ENCODE results near the gene NEU1.
"Not testable (repeated sequence)": the region's sequence is repeated elsewhere in the genome, so short reads cannot be mapped to it uniquely, and the experiment has no call there.

Gene NEU1

GRCh38 chr6:31817929-31818511, 44.6 kb downstream of the NEU1 start:
- not testable (repeated sequence) for DNase-seq (ENCODE audit: low read depth in 2 of 2)

DNA sequence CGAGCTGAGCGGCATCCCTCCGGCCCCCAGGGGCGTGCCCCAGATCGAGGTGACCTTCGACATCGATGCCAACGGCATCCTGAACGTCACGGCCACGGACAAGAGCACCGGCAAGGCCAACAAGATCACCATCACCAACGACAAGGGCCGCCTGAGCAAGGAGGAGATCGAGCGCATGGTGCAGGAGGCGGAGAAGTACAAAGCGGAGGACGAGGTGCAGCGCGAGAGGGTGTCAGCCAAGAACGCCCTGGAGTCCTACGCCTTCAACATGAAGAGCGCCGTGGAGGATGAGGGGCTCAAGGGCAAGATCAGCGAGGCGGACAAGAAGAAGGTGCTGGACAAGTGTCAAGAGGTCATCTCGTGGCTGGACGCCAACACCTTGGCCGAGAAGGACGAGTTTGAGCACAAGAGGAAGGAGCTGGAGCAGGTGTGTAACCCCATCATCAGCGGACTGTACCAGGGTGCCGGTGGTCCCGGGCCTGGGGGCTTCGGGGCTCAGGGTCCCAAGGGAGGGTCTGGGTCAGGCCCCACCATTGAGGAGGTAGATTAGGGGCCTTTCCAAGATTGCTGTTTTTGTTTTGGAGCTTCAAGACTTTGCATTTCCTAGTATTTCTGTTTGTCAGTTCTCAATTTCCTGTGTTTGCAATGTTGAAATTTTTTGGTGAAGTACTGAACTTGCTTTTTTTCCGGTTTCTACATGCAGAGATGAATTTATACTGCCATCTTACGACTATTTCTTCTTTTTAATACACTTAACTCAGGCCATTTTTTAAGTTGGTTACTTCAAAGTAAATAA, 45.3 kb downstream of the NEU1 start:
- not testable (repeated sequence) for DNase-seq (ENCODE audit: low read depth in 2 of 2)

- DNase-seq (ENCODE audit: low read depth in 2 of 2): peak; percentile 94 to 96
Measured at GRCh38 chr6:31815025-31815838, 47.4 kb downstream of the NEU1 start, which contains the start of the genes HSPA1A and HSPA1L. Gene HSPA1A (plus strand): TSS chr6:31815543. CDS start chr6:31815757, 214 bp downstream. Gene HSPA1L (minus strand): TSS chr6:31815283. CDS start chr6:31811972, 3,311 bp downstream.

DNA sequence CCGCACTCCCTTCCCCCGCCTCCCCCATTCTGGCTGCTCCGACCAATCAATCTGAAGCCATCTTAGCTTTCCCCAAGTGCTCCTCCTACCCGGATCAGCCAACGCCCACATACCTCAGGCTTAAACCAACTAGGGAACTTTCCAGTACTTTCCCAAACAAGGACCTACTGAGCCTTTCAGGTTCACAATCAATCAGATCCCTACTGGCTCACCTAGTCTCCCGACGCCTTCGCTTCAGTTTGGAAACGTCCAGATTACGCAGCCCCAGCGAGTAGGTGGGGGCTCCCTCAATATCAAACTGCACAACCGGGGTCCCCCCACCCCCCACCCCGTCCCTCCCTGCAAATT, 48.0 kb downstream of the NEU1 start:
- DNase-seq (ENCODE audit: low read depth in 2 of 2): peak; percentile 97

DNA sequence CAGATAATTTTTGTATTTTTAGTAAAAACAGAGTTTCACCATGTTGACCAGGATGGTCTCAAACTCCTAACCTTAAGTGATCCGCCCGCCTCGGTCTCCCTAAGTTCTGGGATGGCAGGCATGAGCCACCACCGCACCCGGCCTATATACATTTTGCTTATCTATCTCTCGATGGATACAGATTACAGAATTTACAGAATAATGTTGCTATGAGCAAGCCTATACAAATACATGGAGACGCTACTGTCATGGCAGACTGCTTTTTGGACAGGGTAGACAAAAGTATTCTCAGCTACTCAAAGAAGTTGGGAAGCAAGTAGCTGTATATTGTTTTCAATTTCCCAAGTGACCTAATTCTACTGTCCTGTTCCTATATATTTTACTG, 49.2 kb downstream of the NEU1 start:
- DNase-seq (ENCODE audit: low read depth in 2 of 2): no peak

DNA sequence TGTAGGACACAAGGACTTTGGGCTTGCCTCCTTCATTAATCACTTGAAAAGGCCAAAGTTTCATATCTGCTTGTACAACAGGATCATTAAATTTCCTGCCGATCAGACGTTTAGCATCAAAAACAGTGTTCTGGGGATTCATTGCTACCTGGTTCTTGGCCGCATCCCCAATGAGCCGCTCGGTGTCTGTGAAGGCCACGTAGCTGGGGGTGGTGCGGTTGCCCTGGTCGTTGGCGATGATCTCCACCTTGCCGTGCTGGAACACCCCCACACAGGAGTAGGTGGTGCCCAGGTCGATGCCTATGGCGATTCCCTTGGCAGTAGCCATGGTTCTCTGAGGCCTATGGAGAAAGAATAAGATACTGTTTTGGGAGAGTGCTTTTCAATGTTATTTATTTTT, 51.0 kb downstream of the NEU1 start:
- DNase-seq (ENCODE audit: low read depth in 2 of 2): no peak

GRCh38 chr6:31808599-31808998, 54.0 kb downstream of the NEU1 start:
- not testable (repeated sequence) for DNase-seq (ENCODE audit: low read depth in 2 of 2)

All from fibroblast of skin of left quadriceps (primary cell).